HG02938 (cell line): ENCODE data around the gene ONECUT3.

ENCODE experiments used
- ATAC-seq: cut with Tn5 transposase; IDR thresholded peaks from one replicate; pipeline ENCODE4 v1.9.1; 2021; ENCODE audit warnings: mild to moderate bottlenecking, moderate library complexity; ENCODE audit not compliant: unreplicated experiment

ONECUT3 gene

DNA sequence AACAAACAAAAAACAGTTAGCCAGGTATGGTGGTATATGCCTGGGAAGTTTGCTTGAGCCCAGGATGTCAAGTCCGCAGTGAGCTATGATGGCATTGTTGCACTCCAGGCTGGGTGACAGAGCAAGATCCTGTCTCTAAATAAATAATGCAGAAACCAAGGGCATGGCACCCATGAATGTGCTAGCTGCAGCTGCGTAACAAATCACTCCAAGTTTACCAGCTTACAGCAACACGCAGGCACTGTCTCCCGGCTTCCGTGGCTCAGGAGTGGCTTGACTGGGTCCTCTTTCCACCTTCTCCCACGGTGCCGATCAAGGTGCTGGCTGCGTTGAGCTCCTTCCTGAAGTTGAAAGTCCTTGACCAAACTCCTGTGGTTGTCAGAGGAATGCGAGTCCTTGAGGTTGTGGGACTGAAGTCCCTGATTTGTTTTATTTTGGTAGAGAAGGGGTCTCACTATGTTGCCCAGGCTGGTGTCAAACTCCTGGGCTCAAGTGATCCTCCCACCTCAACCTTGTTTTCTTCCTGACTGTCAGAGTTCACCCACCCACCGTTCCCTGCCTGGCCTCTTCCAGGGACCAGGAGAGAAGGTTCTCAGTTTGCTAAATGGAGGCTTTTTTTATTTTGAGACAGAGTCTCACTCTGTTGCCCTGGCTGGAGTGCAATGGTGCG lies 13.2 kb upstream of the ONECUT3 start:
- ATAC-seq, result no peak

DNA sequence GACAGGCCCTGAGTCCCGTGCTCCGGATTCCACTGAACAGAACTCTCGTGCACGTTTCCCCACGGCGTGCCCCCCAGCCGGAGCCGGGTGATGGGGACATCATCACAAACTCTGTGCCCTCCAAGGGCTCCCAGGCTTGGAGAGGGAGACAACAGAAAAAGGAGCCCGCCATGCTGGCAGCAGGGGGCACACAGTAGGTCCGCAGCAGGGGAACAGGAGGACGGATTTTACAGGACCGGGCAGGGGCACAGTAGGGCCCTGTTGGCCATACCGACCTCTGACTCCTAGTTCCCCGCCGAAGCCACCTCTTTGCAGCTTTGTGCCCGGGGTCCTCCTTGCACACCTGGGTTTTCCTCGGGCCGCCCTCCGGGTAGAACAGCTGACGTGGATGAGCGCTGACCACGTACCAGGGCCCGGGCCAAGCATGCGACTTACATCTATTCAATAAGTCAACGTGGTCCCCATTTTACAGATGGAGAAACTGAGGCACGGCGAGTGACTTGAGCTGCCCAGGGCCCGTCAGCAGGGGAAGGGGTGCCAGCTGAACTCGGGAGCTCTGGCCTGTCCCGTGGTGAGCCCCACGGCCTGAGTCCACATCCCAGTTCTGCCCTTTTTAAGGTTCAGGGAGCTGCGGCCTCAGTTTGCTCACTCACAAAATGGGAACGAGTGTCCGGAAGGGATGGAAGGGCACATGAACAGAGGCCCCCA lies 10.2 kb upstream of the ONECUT3 start:
- ATAC-seq, result no peak

- no peak for ATAC-seq
Measured at GRCh38 chr19:1744133-1744665, 9.1 kb upstream of the ONECUT3 start.

- ATAC-seq, result no peak
Measured at GRCh38 chr19:1744822-1745563, 8.3 kb upstream of the ONECUT3 start.

DNA sequence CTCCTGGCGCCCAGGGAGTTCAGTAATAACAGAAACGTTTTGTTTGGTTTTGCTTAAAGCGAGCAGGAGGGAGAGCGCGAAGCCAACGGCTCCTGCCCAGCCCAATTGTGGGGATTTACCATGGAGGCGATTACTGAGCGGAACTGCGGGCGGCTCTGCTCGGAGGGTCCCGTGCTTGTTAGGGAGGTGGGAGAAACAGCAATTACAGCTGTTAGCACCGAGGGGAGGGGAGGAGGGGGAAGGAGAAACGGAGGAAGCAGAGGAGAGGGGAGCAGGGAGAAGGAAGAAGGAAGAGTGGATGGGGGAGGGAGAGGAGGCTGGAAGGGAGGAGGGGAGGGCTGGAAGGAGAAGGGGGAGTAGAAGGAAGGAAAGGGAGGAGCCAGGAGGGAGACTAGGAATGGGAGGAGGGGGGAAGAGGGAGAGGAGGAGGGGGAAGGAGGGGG lies 7.7 kb upstream of the ONECUT3 start:
- ATAC-seq, result no peak

- ATAC-seq, result no peak
Measured at GRCh38 chr19:1746401-1747284, 6.7 kb upstream of the ONECUT3 start.

- no peak for ATAC-seq
Measured at GRCh38 chr19:1747285-1748114, 5.8 kb upstream of the ONECUT3 start.

- ATAC-seq, result no peak
Measured at GRCh38 chr19:1748115-1748872, 5.0 kb upstream of the ONECUT3 start.

GRCh38 chr19:1748873-1749341 lies 4.4 kb upstream of the ONECUT3 start:
- no peak for ATAC-seq

GRCh38 chr19:1749373-1750342 lies 3.6 kb upstream of the ONECUT3 start:
- ATAC-seq, result no peak

DNA sequence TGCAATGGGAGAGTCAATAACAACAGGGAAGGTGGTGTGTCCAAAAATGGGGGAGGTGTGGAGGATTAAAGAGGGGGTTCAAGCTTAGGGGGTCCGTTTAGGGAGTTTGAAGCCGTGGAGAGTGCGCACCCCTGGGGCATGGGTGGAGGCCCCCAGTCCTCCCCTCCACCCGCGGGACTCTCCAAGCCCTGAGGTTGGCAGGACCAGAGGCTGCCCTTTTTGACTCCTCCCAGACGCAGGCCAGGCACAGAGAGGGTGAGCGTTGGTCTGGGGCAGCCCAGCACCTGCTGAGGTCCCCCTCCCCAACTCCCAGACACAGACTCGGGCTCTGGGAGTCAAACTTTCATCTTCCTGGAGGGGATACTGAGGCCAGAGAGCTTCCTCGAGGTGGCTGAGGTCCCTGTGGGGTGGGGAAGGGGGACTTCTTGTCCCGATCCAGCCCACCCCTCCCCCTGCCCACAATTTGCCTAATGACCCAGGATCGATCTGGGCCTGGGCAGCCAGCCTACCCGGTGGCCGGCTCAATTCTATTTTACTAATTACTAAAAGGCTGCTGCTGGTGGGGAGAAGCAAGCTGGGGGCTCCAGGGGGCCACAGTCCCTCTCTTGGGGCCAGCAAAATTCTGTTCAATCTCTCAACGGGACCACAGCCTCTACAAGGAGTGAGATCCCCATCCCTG lies 2.8 kb upstream of the ONECUT3 start:
- ATAC-seq, result no peak

GRCh38 chr19:1751367-1752008 lies 1.8 kb upstream of the ONECUT3 start:
- ATAC-seq, result no peak

DNA sequence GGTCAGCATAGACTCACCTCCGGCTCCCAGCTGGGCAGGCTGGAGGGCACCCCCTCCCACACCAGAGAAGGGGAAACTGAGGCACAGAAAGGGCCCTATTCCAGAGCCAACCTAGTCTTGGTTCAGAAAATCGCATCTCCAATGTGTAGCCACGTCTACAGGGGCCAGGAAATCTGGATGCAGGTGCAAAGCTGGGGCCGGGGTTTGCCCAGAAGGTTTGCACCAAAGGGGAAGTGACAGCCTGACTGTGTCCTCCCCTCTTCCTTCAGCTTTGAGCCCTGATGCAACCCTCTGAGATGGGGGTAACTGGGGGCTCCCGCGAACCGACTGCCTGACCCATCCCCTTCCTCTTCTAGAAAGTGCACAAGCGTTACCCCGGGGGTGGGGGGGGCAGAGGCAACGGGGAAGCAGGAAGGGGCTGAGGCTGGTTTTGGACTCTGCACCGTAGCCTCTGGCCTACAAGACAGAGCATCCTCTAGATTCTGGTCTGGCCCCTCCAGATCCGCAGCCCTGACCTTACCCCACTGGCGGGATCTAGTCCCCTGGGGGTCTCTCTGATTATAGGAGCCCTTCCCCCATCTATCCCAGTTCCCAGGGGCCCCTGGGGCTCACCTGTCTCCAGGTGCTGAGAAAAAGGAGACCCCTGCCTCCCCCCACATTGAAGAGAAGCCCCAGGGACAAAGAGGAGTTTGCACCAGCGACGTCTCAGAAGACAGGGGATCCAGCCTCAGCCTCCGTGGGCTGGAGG lies 1.1 kb upstream of the ONECUT3 start:
- ATAC-seq, result no peak

DNA sequence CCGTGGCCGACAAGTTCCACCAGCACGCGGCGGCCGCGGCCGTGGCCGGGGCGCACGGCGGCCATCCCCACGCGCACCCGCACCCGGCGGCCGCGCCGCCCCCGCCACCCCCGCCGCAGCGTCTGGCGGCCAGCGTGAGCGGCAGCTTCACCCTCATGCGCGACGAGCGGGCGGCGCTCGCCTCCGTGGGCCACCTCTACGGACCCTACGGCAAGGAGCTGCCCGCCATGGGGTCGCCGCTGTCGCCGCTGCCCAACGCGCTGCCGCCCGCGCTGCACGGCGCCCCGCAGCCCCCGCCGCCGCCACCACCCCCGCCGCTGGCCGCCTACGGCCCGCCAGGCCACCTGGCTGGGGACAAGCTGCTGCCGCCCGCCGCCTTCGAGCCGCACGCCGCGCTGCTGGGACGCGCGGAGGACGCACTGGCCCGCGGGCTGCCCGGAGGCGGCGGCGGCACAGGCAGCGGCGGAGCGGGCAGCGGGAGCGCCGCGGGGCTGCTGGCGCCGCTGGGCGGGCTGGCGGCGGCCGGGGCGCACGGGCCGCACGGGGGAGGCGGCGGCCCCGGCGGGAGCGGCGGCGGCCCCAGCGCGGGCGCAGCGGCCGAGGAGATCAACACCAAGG lies 821 bp downstream of the ONECUT3 start:
- ATAC-seq, result no peak

DNA sequence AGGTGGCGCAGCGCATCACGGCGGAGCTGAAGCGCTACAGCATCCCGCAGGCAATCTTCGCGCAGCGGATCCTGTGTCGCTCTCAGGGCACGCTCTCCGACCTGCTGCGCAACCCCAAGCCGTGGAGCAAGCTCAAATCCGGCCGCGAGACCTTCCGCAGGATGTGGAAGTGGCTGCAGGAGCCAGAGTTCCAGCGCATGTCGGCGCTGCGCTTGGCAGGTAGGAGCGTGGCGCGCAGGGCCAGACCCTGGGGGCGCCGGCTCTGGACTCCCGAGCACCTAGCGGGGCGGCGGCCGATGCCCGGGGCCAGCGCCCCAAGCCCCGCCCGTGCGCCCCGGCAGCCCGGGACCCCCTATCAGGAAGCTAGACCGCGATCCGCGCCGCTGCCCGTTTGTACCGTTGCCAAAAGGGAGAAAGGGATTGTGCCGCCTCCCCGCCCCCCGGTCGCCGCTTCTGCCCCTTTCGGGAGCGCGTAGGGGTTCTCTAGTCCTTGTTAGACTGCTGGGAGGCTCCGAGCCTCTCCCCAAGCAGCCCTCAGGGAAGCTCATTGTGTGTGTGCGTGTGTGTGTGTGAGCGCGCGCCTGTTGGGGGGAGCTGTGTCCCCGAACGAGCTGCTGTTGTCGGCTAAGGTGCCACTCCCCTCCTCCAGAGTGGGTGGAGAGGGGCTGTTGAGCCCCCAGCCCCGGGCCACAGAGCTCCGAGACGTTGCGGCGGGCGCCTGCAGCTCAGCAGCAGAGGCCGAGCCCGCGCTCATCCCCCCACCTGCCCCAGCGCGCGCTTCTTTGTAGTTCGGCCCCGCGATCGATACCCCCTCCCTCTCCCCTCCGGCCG lies 1.5 kb downstream of the ONECUT3 start:
- ATAC-seq, result no peak
